ENCODE results near the gene MYEF2.

- TF ChIP-seq CTCF (conservative IDR thresholded peaks at IDR 0.05; ENCODE audit: low read length): no peak
- TF ChIP-seq EZH2phosphoT487 (IDR thresholded peaks at IDR 0.05; ENCODE audit: borderline replicate concordance): no peak
These were observed 495 bp upstream of the MYEF2 start for GRCh38 chr15:48178648-48178931.

All from Loucy (cell line).